Activated CD8-positive, alpha-beta memory T cell treated with anti-CD3 and anti-CD28 coated beads, Interleukin-2, amount 10 ng/mL, durations not matched to agents 7 days and 5 days (primary cell): ENCODE measurements around the gene DYNLT2. TPM values are rescaled to one million over a fixed set of nuclear protein-coding genes. Genes with fewer than 3 reads are reported as not detected.
A peak's percentile ranks its signal among the peaks of the same experiment; 100 is the strongest.

ENCODE experiments used
- ATAC-seq: fragments of 150-1000 bp; cut with Tn5 transposase; one replicate; pipeline ENCODE4 v1.10.0; 2021; ENCODE audit warnings: moderate library complexity
- CTCF ChIA-PET: fragments of 350-600 bp; sonication (Branson Sonifier 250); formaldehyde crosslinking; loops from one replicate; lab custom pipeline; 2021; ENCODE audit warnings: antibody characterized with exemption; lab: Charles Lee
- DNase-seq: peaks from one replicate; pipeline ENCODE4 v3.0.0-alpha.2; 2020
- H3K27ac Mint-ChIP-seq: one replicate; pipeline ENCODE4 v1.8.0; 2021; ENCODE audit warnings: mild to moderate bottlenecking, mixed read lengths
- H3K27me3 Mint-ChIP-seq: one replicate; pipeline ENCODE4 v1.8.0; 2021; ENCODE audit warnings: mixed read lengths
- H3K36me3 Mint-ChIP-seq: one replicate; pipeline ENCODE4 v1.8.0; 2021; ENCODE audit warnings: mild to moderate bottlenecking, mixed read lengths
- H3K4me1 Mint-ChIP-seq: one replicate; pipeline ENCODE4 v1.8.0; 2021; ENCODE audit warnings: mixed read lengths
- H3K4me3 Mint-ChIP-seq: one replicate; pipeline ENCODE4 v1.8.0; 2021; ENCODE audit warnings: mild to moderate bottlenecking, moderate library complexity, mixed read lengths
- H3K9me3 Mint-ChIP-seq: one replicate; pipeline ENCODE4 v1.8.0; 2022; ENCODE audit warnings: low read depth, mixed read lengths
- total RNA-seq, 2 experiments: library from RNA; stranded (reverse); gene quantifications; one replicate each; pipeline ENCODE4 v1.2.3, GENCODE V29; 2021

Gene DYNLT2
- total RNA-seq, 2 experiments from 2014 or later: 2.0 to 3.3 TPM

- CTCF ChIA-PET: interaction anchor here (0.6 to 4.8 kb wide), 26 partner anchors 9 to 748 kb away, joined by 3 to 74 read pairs (median 4); no protein-coding TSS in a partner anchor
- Mint-ChIP-seq H3K4me3 (peak overlapping the region; percentile 67), H3K27ac (no peak overlapping the region), H3K36me3 (no peaks in the 10 kb centered on the region), H3K27me3 (peaks cover 52% of the 10 kb centered on the region), H3K9me3 (no peaks in the 10 kb centered on the region), H3K4me1 (peaks cover 15% of the 10 kb centered on the region)
- peak; percentile 98 for ATAC-seq
- DNase-seq: peak; percentile 79
These were observed 38.9 kb upstream of the DYNLT2 start for GRCh38 chr6:169789944-169790927.

DNA sequence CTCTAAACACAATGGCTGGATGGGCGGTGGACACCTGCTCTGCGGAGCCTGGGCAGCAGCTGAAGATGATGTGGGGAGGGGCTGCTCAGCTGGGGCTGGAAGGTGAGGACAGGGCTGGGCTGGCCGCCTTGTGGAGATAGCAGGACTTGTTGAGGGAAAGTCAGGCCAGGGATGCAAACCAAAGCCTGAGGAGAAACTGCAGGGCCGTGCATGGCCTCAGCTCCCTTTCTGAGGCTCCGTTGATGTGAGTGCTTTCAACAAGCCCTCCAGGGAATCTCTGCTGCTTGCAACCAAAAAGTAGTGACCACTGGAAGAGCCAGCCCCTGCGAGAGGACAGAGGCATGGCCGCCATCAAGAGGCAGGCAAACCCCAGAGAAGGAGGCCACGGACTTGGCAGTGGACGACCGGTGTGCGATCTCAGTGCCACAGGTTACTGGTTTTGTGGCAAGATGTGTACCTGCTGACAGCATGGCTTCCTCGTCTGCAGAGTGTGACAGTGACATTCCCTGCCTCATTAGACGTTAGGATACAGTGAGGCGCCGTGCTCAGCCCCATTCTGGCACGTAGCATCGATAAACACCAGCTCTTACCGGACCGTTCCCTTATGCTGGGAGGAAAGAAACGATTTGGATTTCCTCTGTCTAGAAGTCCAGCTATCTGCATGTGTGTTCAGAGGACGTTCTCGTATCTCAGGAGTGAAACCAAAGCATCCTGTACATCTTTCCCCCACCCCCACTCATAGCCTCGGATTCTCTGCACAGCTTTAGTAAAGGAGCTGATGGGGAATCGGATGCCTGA is 38.0 kb upstream of the DYNLT2 start:
- DNase-seq (no peak), ATAC-seq (no peak)
- no peaks in the 10 kb centered on the region for H3K9me3 Mint-ChIP-seq
- CTCF ChIA-PET: interaction anchor here (0.6 to 4.8 kb wide), 24 partner anchors 9 to 749 kb away, joined by 3 to 74 read pairs (median 5); no protein-coding TSS in a partner anchor
- H3K4me3 Mint-ChIP-seq: peak overlapping the region; percentile 67
- H3K36me3 Mint-ChIP-seq: no peaks in the 10 kb centered on the region
- H3K27me3 Mint-ChIP-seq: peaks cover 45% of the 10 kb centered on the region
- peaks cover 15% of the 10 kb centered on the region for H3K4me1 Mint-ChIP-seq
- no peak overlapping the region for H3K27ac Mint-ChIP-seq

GRCh38 chr6:169788809-169789145 is 37.4 kb upstream of the DYNLT2 start:
- Mint-ChIP-seq H3K4me1 (peaks cover 15% of the 10 kb centered on the region), H3K4me3 (no peak overlapping the region), H3K36me3 (no peaks in the 10 kb centered on the region), H3K27ac (no peak overlapping the region), H3K9me3 (no peaks in the 10 kb centered on the region), H3K27me3 (peaks cover 40% of the 10 kb centered on the region)
- DNase-seq (no peak), ATAC-seq (no peak)
- CTCF ChIA-PET: interaction anchor here (2.5 to 4.8 kb wide), 5 partner anchors 11 to 741 kb away, joined by 8 to 74 read pairs (median 17); no protein-coding TSS in a partner anchor

DNA sequence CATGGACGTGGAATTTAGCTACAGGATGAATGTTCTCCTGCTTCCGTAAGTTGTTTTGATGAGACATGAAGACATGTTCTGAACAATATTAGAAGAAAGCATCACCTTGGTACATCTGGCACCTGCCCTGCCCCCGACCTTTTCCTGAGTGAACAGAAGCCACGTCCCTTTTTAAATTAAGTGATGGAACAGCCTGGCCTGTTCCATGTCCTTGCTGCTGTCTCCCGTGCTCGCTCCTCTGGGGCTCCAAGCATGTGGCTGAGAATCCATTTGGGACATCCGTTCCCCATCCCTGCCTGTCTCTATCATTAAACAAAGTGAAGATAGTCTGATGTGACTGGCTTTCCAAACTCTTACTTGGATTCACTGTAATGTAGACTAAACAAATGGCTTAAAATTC is 36.4 kb upstream of the DYNLT2 start:
- peaks cover 30% of the 10 kb centered on the region for H3K27me3 Mint-ChIP-seq
- no peak overlapping the region for H3K4me3 Mint-ChIP-seq
- DNase-seq (no peak), ATAC-seq (no peak)
- CTCF ChIA-PET: interaction anchor here (4.8 kb wide), 1 partner anchor 17 kb away, joined by 74 read pairs; no protein-coding TSS in a partner anchor
- H3K36me3 Mint-ChIP-seq: peaks cover 2% of the 10 kb centered on the region
- H3K27ac Mint-ChIP-seq: no peak overlapping the region
- peaks cover 15% of the 10 kb centered on the region for H3K4me1 Mint-ChIP-seq
- H3K9me3 Mint-ChIP-seq: no peaks in the 10 kb centered on the region

- H3K36me3 Mint-ChIP-seq: peaks cover 5% of the 10 kb centered on the region
- no peak overlapping the region for H3K27ac Mint-ChIP-seq
- H3K27me3 Mint-ChIP-seq: peaks cover 17% of the 10 kb centered on the region
- H3K4me3 Mint-ChIP-seq: no peak overlapping the region
- CTCF ChIA-PET: no interaction called here
- ATAC-seq (no peak), DNase-seq (no peak)
- no peaks in the 10 kb centered on the region for H3K9me3 Mint-ChIP-seq
- H3K4me1 Mint-ChIP-seq: peaks cover 14% of the 10 kb centered on the region
These were observed 35.0 kb upstream of the DYNLT2 start for GRCh38 chr6:169786349-169786748.

DNA sequence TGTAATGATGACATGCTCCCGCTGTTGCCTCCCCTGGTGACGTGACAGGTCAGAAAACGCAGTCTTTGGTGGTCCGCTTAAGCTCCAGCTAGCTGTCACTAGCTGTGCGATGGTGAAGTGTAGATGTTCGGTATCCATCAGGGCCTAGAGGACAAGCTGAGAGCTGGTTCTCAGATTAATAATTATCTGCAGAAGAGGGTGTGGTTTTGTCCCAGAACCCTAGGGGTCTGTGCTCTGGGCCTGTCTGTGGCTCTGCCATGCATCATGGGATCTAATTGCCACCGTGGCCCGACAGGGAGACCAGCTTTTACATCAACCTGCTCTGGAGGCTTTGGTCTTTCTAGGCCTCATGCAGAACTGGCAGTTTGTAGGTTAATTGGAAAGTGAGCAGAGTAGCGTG is 34.2 kb upstream of the DYNLT2 start:
- peaks cover 10% of the 10 kb centered on the region for H3K4me1 Mint-ChIP-seq
- H3K27ac Mint-ChIP-seq: no peak overlapping the region
- peaks cover 9% of the 10 kb centered on the region for H3K27me3 Mint-ChIP-seq
- H3K4me3 Mint-ChIP-seq: no peak overlapping the region
- DNase-seq (no peak), ATAC-seq (no peak)
- H3K9me3 Mint-ChIP-seq: no peaks in the 10 kb centered on the region
- peaks cover 10% of the 10 kb centered on the region for H3K36me3 Mint-ChIP-seq
- CTCF ChIA-PET: no interaction called here

GRCh38 chr6:169784821-169785340 is 33.5 kb upstream of the DYNLT2 start:
- peaks cover 16% of the 10 kb centered on the region for H3K36me3 Mint-ChIP-seq
- CTCF ChIA-PET: no interaction called here

DNA sequence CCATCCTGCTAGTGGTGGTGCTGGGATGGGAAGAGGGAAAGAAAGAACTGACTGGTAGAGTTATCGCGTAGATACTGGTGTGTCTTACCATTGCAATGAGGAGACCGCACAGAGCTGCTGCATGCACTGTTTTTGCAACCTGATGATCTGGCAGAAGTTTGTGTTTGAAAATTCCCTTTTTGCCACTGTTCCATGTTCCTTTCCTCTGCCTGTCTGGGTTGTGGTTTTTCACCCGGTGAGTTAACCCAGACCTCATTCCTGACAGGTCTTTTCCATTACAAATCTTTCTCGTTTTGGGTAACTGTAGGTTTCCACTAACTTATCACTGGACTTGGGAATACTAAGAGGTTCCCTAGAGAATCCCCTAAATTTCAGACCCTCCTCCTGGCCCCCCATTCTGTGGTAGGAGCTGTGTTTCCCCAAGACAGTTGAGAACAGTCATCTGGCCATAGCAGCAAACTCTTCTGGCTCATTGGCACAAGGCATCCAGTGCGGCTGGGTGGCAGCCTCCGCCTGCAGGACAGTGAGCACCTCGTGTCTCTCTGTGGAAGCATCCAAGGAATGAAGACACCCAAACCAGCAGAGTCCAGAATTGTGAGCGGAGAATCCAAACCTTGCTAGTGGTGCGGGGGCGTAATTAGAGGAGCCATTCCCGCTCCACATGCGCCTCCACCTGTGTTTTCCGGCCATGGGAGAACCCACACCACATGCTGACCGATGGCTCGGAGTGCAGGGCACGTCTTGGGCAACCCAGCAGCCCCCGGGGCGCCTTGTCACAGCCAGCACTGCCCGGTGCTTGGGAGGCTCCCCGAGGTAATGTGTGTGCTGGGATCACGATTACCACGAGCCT is 32.8 kb upstream of the DYNLT2 start:
- DNase-seq (no peak), ATAC-seq (no peak)
- Mint-ChIP-seq H3K27ac (no peak overlapping the region), H3K4me1 (no peaks in the 10 kb centered on the region), H3K9me3 (no peaks in the 10 kb centered on the region), H3K27me3 (peaks cover 5% of the 10 kb centered on the region), H3K4me3 (no peak overlapping the region), H3K36me3 (peaks cover 19% of the 10 kb centered on the region)
- CTCF ChIA-PET: no interaction called here

More at GRCh38 chr6:169784821-169785340, 33.5 kb upstream of the DYNLT2 start:
- Mint-ChIP-seq H3K9me3 (no peaks in the 10 kb centered on the region), H3K27me3 (peaks cover 5% of the 10 kb centered on the region), H3K4me1 (peaks cover 3% of the 10 kb centered on the region), H3K4me3 (no peak overlapping the region), H3K27ac (no peak overlapping the region)
- no peak for DNase-seq
- ATAC-seq: no peak

GRCh38 chr6:169783401-169783800 is 32.0 kb upstream of the DYNLT2 start:
- Mint-ChIP-seq H3K27ac (no peak overlapping the region), H3K36me3 (peaks cover 20% of the 10 kb centered on the region), H3K4me3 (no peak overlapping the region), H3K27me3 (no peaks in the 10 kb centered on the region), H3K4me1 (no peaks in the 10 kb centered on the region), H3K9me3 (no peaks in the 10 kb centered on the region)
- ATAC-seq (no peak), DNase-seq (no peak)
- CTCF ChIA-PET: no interaction called here

DNA sequence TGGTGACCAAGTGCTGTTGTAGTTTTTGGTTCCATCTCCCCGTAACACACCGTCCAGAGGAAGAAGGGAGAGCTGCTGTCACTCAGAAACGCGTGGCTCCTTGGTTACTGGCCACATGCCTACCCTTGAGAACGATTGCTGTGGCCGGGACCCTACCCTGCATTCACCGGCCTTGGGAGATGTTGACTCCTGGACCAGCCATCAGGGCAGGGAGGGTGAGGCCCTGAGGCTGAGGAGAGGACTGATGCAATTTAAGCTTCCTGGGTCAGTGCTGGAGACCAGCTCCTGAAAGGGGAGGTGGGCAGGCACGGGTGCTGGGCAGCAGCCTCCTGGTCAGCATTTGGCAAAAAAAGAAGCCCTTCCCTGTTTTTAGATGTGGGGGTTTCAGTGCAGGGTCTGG is 31.6 kb upstream of the DYNLT2 start:
- peaks cover 20% of the 10 kb centered on the region for H3K36me3 Mint-ChIP-seq
- H3K9me3 Mint-ChIP-seq: no peaks in the 10 kb centered on the region
- CTCF ChIA-PET: no interaction called here
- no peak overlapping the region for H3K27ac Mint-ChIP-seq
- H3K4me3 Mint-ChIP-seq: no peak overlapping the region
- no peak for ATAC-seq
- H3K27me3 Mint-ChIP-seq: no peaks in the 10 kb centered on the region
- no peaks in the 10 kb centered on the region for H3K4me1 Mint-ChIP-seq
- DNase-seq: no peak

DNA sequence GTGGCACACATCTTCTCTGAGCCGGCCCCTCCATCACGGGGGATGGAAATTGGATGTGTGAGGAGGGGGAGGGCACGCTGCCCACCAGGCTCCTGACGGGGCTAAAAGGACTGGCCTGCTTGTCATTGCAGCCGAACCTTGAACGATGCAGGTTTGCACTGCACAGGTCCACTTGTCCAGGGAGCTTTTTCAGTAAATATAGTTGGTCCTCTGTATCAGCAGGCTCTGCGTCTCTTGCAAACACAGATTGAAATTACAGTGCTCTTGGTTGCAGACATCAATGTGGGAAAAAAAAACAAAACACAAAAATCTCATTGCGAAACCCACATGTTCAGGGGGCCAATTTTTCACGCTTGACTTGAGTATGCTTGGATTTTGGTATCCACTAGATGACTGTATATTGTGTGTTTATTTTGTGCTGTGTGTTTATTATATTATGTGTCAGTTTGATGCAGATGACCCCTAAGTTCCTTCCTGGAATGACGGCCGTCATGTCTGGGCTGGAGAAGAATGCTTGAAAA is 29.3 kb upstream of the DYNLT2 start:
- DNase-seq (no peak), ATAC-seq (no peak)
- Mint-ChIP-seq H3K36me3 (peaks cover 21% of the 10 kb centered on the region), H3K27ac (no peak overlapping the region), H3K9me3 (no peaks in the 10 kb centered on the region), H3K4me3 (no peak overlapping the region), H3K27me3 (no peaks in the 10 kb centered on the region), H3K4me1 (no peaks in the 10 kb centered on the region)
- CTCF ChIA-PET: interaction anchor here (0.9 kb wide), 1 partner anchor 9 kb away, joined by 3 read pairs; no protein-coding TSS in a partner anchor

DNA sequence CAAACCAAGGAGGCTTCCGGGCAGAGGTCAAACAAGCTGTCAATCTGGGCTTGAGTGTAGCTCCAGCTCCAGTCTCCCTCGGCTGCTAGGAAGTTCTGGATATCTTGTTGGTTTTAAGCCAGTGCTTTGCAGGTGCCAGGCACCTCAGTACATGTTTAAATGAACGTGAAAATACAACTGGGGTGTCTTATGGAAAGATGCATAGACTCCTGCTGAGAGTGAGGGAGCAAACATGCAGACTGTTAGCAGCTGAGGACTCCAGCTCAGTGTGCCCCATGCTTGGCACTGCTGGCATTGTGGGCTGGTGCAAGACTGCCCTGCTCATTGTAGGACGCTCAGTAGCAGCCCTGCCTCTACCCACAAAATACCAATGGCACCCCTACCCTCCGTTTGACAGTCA is 28.5 kb upstream of the DYNLT2 start:
- DNase-seq (no peak), ATAC-seq (no peak)
- Mint-ChIP-seq H3K4me1 (no peaks in the 10 kb centered on the region), H3K36me3 (peaks cover 24% of the 10 kb centered on the region), H3K27ac (no peak overlapping the region), H3K4me3 (no peak overlapping the region), H3K27me3 (no peaks in the 10 kb centered on the region), H3K9me3 (no peaks in the 10 kb centered on the region)
- CTCF ChIA-PET: interaction anchor here (0.9 kb wide), 1 partner anchor 10 kb away, joined by 3 read pairs; no protein-coding TSS in a partner anchor
